HEK293T (cell line): ENCODE data around the gene WFS1.

ENCODE experiments used
- SP1 ChIP-seq: fragments of 450-650 bp; IDR thresholded peaks from 2 replicates; pipeline ENCODE4 v1.6.1; 2017
- TF ChIP-seq, protein P1 (sequence below): fragments of 450-650 bp; IDR thresholded peaks from 2 replicates; pipeline ENCODE4 v1.6.1; 2016

- TF ChIP-seq SP1, result no peak
- TF ChIP-seq, protein P1, sequence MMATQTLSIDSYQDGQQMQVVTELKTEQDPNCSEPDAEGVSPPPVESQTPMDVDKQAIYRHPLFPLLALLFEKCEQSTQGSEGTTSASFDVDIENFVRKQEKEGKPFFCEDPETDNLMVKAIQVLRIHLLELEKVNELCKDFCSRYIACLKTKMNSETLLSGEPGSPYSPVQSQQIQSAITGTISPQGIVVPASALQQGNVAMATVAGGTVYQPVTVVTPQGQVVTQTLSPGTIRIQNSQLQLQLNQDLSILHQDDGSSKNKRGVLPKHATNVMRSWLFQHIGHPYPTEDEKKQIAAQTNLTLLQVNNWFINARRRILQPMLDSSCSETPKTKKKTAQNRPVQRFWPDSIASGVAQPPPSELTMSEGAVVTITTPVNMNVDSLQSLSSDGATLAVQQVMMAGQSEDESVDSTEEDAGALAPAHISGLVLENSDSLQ, result no peak
Observed at GRCh38 chr4:6293661-6294060, 24.0 kb downstream of the WFS1 start.
